HG03139 (cell line): ENCODE measurements around the gene TAF1B.
"Not testable (repeated sequence)": the region's sequence is repeated elsewhere in the genome, so short reads cannot be mapped to it uniquely, and the experiment has no call there.

ENCODE experiments used
- ATAC-seq: cut with Tn5 transposase; IDR thresholded peaks from one replicate; pipeline ENCODE4 v1.9.1; 2021; ENCODE audit not compliant: unreplicated experiment

TAF1B gene

GRCh38 chr2:9826208-9826607 is 17.1 kb upstream of the TAF1B start:
- ATAC-seq = no peak

- ATAC-seq = no peak
These were observed 12.4 kb upstream of the TAF1B start for GRCh38 chr2:9830685-9831410.

GRCh38 chr2:9831670-9832069 is 11.6 kb upstream of the TAF1B start:
- ATAC-seq = no peak

- ATAC-seq = no peak
These were observed 10.7 kb upstream of the TAF1B start for GRCh38 chr2:9832586-9832985.

- not testable (repeated sequence) for ATAC-seq
These were observed 8.2 kb upstream of the TAF1B start for GRCh38 chr2:9835068-9835467.

- ATAC-seq = no peak
These were observed 7.2 kb upstream of the TAF1B start for GRCh38 chr2:9836074-9836473.

- no peak for ATAC-seq
These were observed 6.8 kb upstream of the TAF1B start for GRCh38 chr2:9836517-9836916.

GRCh38 chr2:9837451-9837850 is 5.8 kb upstream of the TAF1B start:
- ATAC-seq = no peak

GRCh38 chr2:9838391-9838790 is 4.9 kb upstream of the TAF1B start:
- no peak for ATAC-seq

- ATAC-seq = no peak
These were observed 616 bp upstream of the TAF1B start for GRCh38 chr2:9842487-9843228.

GRCh38 chr2:9844036-9844483 is 786 bp downstream of the TAF1B start:
- ATAC-seq = no peak

GRCh38 chr2:9844576-9844975 is 1.3 kb downstream of the TAF1B start:
- no peak for ATAC-seq

- ATAC-seq = no peak
These were observed 3.3 kb downstream of the TAF1B start for GRCh38 chr2:9846554-9846953.

GRCh38 chr2:9847140-9847539 is 3.9 kb downstream of the TAF1B start:
- ATAC-seq = no peak

GRCh38 chr2:9852881-9853280 is 9.6 kb downstream of the TAF1B start:
- no peak for ATAC-seq

- ATAC-seq = no peak
These were observed 14.8 kb downstream of the TAF1B start for GRCh38 chr2:9857814-9858729.

GRCh38 chr2:9858730-9859068 is 15.4 kb downstream of the TAF1B start:
- ATAC-seq = no peak

GRCh38 chr2:9860922-9861580 is 17.8 kb downstream of the TAF1B start:
- ATAC-seq = not testable (repeated sequence)

- ATAC-seq = no peak
These were observed 24.6 kb downstream of the TAF1B start for GRCh38 chr2:9867881-9868280.

GRCh38 chr2:9873337-9873736 is 30.1 kb downstream of the TAF1B start:
- no peak for ATAC-seq

- no peak for ATAC-seq
These were observed 33.8 kb downstream of the TAF1B start for GRCh38 chr2:9877026-9877425.
